ENCODE results near the gene ZBTB16. TPM values are rescaled to one million over a fixed set of nuclear protein-coding genes. Genes with fewer than 3 reads are reported as not detected.

ZBTB16 gene
- total and polyA plus RNA-seq, 2 of the 4 experiments (the other 2 are of a cell fraction): not detected

DNA sequence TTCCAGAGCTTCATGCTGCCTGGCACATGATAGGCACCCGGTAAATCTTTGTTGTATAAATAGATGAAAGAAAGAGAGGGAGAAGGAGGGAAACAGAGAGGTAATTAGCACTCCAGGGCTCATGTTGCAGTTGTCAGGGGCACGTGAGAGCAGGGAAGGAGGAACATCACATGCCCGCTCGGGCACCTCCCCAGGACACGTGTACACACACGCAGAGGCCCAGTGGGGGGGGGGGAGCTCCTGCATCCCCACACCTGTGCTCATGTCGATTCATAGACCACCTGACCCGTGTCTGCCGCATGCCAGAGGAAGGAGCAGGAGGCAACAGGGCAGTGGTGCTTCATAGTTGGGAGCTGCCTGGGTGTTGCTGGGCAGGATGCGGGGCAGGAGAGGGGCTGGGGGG lies 199.6 kb downstream of the ZBTB16 start:
- WGBS, 2 experiments (ENCODE audit: extremely low coverage in 2 of 2, insufficient read length in 1 of 2): 60% methylated on average over 1 of the region's 10 CpGs; no CpG with 5 or more reads in 1 of the 2 experiments
- H4K20me1 ChIP-seq (ENCODE audit: insufficient read depth, low read length): no peaks in the 10 kb centered on the region
- H3K23ac ChIP-seq (ENCODE audit: low read depth, low read length): no peak overlapping the region
- no peak overlapping the region for H2BK20ac ChIP-seq (ENCODE audit: low read depth, low read length)
- no peak overlapping the region for H3K27ac ChIP-seq (ENCODE audit: insufficient read depth, low read length)
- in situ Hi-C loops (cut with MboI; ENCODE audit: low sequenced_read_pairs) (no loop called here), dilution Hi-C loops (cut with HindIII; ENCODE audit: low sequenced_read_pairs, unreplicated experiment) (no loop called here), intact Hi-C loops (cut with micrococcal nuclease) (no loop called here)
- no peak for TF ChIP-seq MXI1 (IDR thresholded peaks at IDR 0.05; ENCODE audit: borderline replicate concordance, low read depth, low read length)
- TF ChIP-seq RCOR1 (IDR thresholded peaks at IDR 0.05; ENCODE audit: insufficient replicate concordance, low read length): no peak
- TF ChIP-seq, protein P1, sequence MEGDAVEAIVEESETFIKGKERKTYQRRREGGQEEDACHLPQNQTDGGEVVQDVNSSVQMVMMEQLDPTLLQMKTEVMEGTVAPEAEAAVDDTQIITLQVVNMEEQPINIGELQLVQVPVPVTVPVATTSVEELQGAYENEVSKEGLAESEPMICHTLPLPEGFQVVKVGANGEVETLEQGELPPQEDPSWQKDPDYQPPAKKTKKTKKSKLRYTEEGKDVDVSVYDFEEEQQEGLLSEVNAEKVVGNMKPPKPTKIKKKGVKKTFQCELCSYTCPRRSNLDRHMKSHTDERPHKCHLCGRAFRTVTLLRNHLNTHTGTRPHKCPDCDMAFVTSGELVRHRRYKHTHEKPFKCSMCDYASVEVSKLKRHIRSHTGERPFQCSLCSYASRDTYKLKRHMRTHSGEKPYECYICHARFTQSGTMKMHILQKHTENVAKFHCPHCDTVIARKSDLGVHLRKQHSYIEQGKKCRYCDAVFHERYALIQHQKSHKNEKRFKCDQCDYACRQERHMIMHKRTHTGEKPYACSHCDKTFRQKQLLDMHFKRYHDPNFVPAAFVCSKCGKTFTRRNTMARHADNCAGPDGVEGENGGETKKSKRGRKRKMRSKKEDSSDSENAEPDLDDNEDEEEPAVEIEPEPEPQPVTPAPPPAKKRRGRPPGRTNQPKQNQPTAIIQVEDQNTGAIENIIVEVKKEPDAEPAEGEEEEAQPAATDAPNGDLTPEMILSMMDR (conservative IDR thresholded peaks at IDR 0.05; ENCODE audit: low read depth, low read length): no peak
- TF ChIP-seq, protein P2, sequence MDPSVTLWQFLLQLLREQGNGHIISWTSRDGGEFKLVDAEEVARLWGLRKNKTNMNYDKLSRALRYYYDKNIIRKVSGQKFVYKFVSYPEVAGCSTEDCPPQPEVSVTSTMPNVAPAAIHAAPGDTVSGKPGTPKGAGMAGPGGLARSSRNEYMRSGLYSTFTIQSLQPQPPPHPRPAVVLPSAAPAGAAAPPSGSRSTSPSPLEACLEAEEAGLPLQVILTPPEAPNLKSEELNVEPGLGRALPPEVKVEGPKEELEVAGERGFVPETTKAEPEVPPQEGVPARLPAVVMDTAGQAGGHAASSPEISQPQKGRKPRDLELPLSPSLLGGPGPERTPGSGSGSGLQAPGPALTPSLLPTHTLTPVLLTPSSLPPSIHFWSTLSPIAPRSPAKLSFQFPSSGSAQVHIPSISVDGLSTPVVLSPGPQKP (IDR thresholded peaks at IDR 0.05; ENCODE audit: borderline replicate concordance, low read depth, low read length): no peak
- TF ChIP-seq, protein P3, sequence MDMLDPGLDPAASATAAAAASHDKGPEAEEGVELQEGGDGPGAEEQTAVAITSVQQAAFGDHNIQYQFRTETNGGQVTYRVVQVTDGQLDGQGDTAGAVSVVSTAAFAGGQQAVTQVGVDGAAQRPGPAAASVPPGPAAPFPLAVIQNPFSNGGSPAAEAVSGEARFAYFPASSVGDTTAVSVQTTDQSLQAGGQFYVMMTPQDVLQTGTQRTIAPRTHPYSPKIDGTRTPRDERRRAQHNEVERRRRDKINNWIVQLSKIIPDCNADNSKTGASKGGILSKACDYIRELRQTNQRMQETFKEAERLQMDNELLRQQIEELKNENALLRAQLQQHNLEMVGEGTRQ (IDR thresholded peaks at IDR 0.05; ENCODE audit: low read depth, low read length): no peak
- no peak for TF ChIP-seq POLR2A (IDR thresholded peaks at IDR 0.05; ENCODE audit: low read depth, low read length)
- no peak for TF ChIP-seq MAFK (IDR thresholded peaks at IDR 0.05; ENCODE audit: low read depth, low read length)
- TF ChIP-seq BHLHE40 (IDR thresholded peaks at IDR 0.05; ENCODE audit: low read depth, low read length): no peak
- no peak overlapping the region for H3K56ac ChIP-seq (ENCODE audit: extremely low read depth, insufficient read depth, low read length)
- H3K4ac ChIP-seq (ENCODE audit: low read depth, low read length): no peak overlapping the region
- ATAC-seq (ENCODE audit: low read depth) (no peak), DNase-seq (no peak)
- CTCF ChIA-PET: no interaction called here
- H2AK9ac ChIP-seq (replicated peaks; ENCODE audit: low read depth, low read length, poor library complexity): no peak overlapping the region
- H3K18ac ChIP-seq (ENCODE audit: low read depth, low read length): no peak overlapping the region
- no peak overlapping the region for H3K4me2 ChIP-seq (ENCODE audit: low read depth, low read length)
- BruUV-seq (replicated peaks): no TSS peak
- no peak overlapping the region for H2BK15ac ChIP-seq (ENCODE audit: low read depth, low read length)
- H3K4me3 ChIP-seq (ENCODE audit: insufficient read depth, low read depth, low read length): no peak overlapping the region
- no peak overlapping the region for H2AFZ ChIP-seq (replicated peaks; ENCODE audit: low read length, poor library complexity)
- no peak overlapping the region for H3K9ac ChIP-seq (ENCODE audit: low read depth, low read length)
- H3K9me3 ChIP-seq (ENCODE audit: control insufficient read depth, insufficient read depth, low read length): no peaks in the 10 kb centered on the region
- POLR2A ChIA-PET (ENCODE audit: unreplicated experiment): no interaction called here
- H3K9me1 ChIP-seq (ENCODE audit: insufficient read depth, low read length): no peaks in the 10 kb centered on the region
- H3K27me3 ChIP-seq (ENCODE audit: control insufficient read depth, insufficient read depth, low read length): peaks cover 39% of the 10 kb centered on the region
- H4K5ac ChIP-seq (ENCODE audit: low read depth, low read length): no peak overlapping the region
- no peak overlapping the region for H2BK120ac ChIP-seq (ENCODE audit: low read depth, low read length)
- no peaks in the 10 kb centered on the region for H3K4me1 ChIP-seq (ENCODE audit: control insufficient read depth, insufficient read depth, low read length)
- no peaks in the 10 kb centered on the region for H3K79me1 ChIP-seq (ENCODE audit: low read depth in 1 of 2, low read length in 2 of 2)
- H2BK5ac ChIP-seq (ENCODE audit: low read depth, low read length, poor library complexity, severe bottlenecking): no peak overlapping the region
- H2AK5ac ChIP-seq (ENCODE audit: low read depth, low read length): no peak overlapping the region
- H4K91ac ChIP-seq (ENCODE audit: insufficient read depth, low read depth, low read length): no peak overlapping the region
- no peaks in the 10 kb centered on the region for H3K36me3 ChIP-seq (ENCODE audit: control insufficient read depth, insufficient read depth, low read length)
- H3K14ac ChIP-seq (replicated peaks; ENCODE audit: low read depth, low read length): no peak overlapping the region
- no peak overlapping the region for H4K8ac ChIP-seq (ENCODE audit: low read depth in 2 of 2, low read length in 2 of 2)

Measured in IMR-90 (cell line).